ENCODE measurements around the gene CTIF. TPM values are rescaled to one million over a fixed set of nuclear protein-coding genes. Genes with fewer than 3 reads are reported as not detected.

The CTIF gene
- total RNA-seq, 2 experiments from 2014 or later, result 3.2 to 3.5 TPM

- POLR2A ChIA-PET, result no interaction called here
- no peak overlapping the region for H3K4me3 Mint-ChIP-seq
- TF ChIP-seq CTCF (IDR thresholded peaks at IDR 0.05), result no peak
- H3K27ac Mint-ChIP-seq, result no peak overlapping the region
- no peaks in the 10 kb centered on the region for H3K36me3 Mint-ChIP-seq (ENCODE audit: low read depth)
- CTCF ChIA-PET, result no interaction called here
- intact Hi-C loops (cut with micrococcal nuclease), result no loop called here
- H3K4me1 Mint-ChIP-seq (ENCODE audit: low read depth), result no peaks in the 10 kb centered on the region
- DNase-seq, result no peak
- H3K27me3 Mint-ChIP-seq, result no peaks in the 10 kb centered on the region
- peaks cover 10% of the 10 kb centered on the region for H3K9me3 Mint-ChIP-seq
- ATAC-seq, result no peak
Measured at GRCh38 chr18:48577478-48578190, 38.8 kb downstream of the CTIF start.

GRCh38 chr18:48578289-48578688 lies 39.5 kb downstream of the CTIF start:
- Mint-ChIP-seq H3K9me3 (peaks cover 10% of the 10 kb centered on the region), H3K4me1 (ENCODE audit: low read depth) (no peaks in the 10 kb centered on the region), H3K27ac (no peak overlapping the region), H3K4me3 (no peak overlapping the region), H3K36me3 (ENCODE audit: low read depth) (no peaks in the 10 kb centered on the region), H3K27me3 (no peaks in the 10 kb centered on the region)
- DNase-seq (no peak), ATAC-seq (no peak)
- CTCF ChIA-PET, result no interaction called here
- POLR2A ChIA-PET, result interaction anchor here (0.7 kb wide), 1 partner anchor 835 kb away, joined by 3 read pairs; no protein-coding TSS in a partner anchor
- intact Hi-C loops (cut with micrococcal nuclease), result no loop called here
- no peak for TF ChIP-seq CTCF (IDR thresholded peaks at IDR 0.05)

GRCh38 chr18:48580066-48580465 lies 41.2 kb downstream of the CTIF start:
- H3K4me3 Mint-ChIP-seq, result no peak overlapping the region
- TF ChIP-seq CTCF (IDR thresholded peaks at IDR 0.05), result no peak
- ATAC-seq (no peak), DNase-seq (no peak)
- H3K36me3 Mint-ChIP-seq (ENCODE audit: low read depth), result no peaks in the 10 kb centered on the region
- ChIA-PET CTCF (no interaction called here), POLR2A (no interaction called here)
- intact Hi-C loops (cut with micrococcal nuclease), result no loop called here
- peaks cover 10% of the 10 kb centered on the region for H3K9me3 Mint-ChIP-seq
- H3K4me1 Mint-ChIP-seq (ENCODE audit: low read depth), result no peaks in the 10 kb centered on the region
- no peak overlapping the region for H3K27ac Mint-ChIP-seq
- H3K27me3 Mint-ChIP-seq, result no peaks in the 10 kb centered on the region

- intact Hi-C loops (cut with micrococcal nuclease), result no loop called here
- Mint-ChIP-seq H3K4me3 (no peak overlapping the region), H3K4me1 (ENCODE audit: low read depth) (no peaks in the 10 kb centered on the region), H3K9me3 (peaks cover 10% of the 10 kb centered on the region), H3K36me3 (ENCODE audit: low read depth) (no peaks in the 10 kb centered on the region), H3K27ac (no peak overlapping the region), H3K27me3 (no peaks in the 10 kb centered on the region)
- ATAC-seq (no peak), DNase-seq (no peak)
- no peak for TF ChIP-seq CTCF (IDR thresholded peaks at IDR 0.05)
- POLR2A ChIA-PET, result no interaction called here
- CTCF ChIA-PET, result no interaction called here
Measured at GRCh38 chr18:48580782-48581181, 42.0 kb downstream of the CTIF start.

- ChIA-PET POLR2A (no interaction called here), CTCF (no interaction called here)
- intact Hi-C loops (cut with micrococcal nuclease), result no loop called here
- DNase-seq (no peak), ATAC-seq (no peak)
- Mint-ChIP-seq H3K4me3 (no peak overlapping the region), H3K36me3 (ENCODE audit: low read depth) (no peaks in the 10 kb centered on the region), H3K27ac (no peak overlapping the region), H3K9me3 (peaks cover 10% of the 10 kb centered on the region), H3K27me3 (no peaks in the 10 kb centered on the region), H3K4me1 (ENCODE audit: low read depth) (no peaks in the 10 kb centered on the region)
- no peak for TF ChIP-seq CTCF (IDR thresholded peaks at IDR 0.05)
Measured at GRCh38 chr18:48581206-48581605, 42.4 kb downstream of the CTIF start.
